HG02973 (cell line): ENCODE measurements around the gene FLT3.
"Not testable (repeated sequence)": the region's sequence is repeated elsewhere in the genome, so short reads cannot be mapped to it uniquely, and the experiment has no call there.

ENCODE experiments used
- ATAC-seq: cut with Tn5 transposase; IDR thresholded peaks from one replicate; pipeline ENCODE4 v1.9.1; 2021; ENCODE audit warnings: moderate library complexity; ENCODE audit not compliant: unreplicated experiment

The FLT3 gene

DNA sequence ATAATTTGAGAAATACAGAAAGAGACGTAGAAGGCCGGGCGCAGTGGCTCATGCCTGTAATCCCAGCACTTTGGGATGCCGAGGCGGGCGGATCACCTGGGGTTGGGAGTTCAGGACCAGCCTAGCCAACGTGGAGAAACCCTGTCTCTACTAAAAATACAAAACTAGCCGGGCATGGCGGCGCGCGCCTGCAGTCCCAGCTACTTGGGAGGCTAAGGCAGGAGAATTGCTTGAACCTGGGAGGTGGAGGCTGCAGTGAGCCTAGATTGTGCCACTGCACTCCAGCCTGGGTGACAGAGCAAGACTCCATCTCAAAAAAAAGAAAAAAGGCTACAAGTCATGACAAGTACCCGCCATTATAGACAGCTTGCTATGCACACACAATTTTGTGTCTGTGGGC lies 95.4 kb downstream of the FLT3 start:
- not testable (repeated sequence) for ATAC-seq

DNA sequence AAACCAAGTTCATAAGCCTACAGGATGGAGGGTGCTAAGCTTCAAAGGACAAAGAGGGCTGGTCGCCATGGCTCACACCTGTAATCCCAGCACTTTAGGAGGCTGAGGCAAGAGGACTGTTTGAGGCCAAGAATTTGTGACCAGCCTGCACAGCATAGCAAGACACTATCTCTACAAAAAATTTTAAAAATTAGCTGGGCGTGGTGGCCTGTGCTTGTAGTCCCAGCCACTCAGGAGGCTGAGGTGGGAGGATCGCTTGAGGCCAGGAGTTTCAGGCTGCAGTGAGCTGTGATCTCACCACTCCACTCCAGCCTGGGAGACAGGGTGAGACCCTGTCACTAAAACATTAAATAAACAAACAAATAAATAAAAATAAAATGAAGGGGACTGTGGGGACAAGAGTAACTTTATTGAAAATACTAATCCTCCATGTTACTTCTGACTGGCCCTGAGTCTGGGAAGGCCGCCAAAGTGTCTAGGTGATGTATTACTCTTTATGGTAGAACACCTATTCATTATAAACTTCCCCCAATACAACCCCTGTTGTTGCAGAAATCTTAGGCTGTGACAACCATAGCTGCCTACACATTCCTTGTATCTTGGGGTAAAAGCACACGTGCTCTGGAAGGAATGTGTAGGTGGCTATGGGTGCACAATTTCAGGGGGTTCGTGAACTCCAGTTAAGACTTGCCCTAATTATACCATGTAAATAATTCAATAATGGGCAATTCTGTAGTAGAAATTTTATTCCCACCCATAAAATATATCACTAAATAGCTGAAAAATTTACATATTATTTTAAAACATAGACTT lies 97.3 kb downstream of the FLT3 start:
- no peak for ATAC-seq

DNA sequence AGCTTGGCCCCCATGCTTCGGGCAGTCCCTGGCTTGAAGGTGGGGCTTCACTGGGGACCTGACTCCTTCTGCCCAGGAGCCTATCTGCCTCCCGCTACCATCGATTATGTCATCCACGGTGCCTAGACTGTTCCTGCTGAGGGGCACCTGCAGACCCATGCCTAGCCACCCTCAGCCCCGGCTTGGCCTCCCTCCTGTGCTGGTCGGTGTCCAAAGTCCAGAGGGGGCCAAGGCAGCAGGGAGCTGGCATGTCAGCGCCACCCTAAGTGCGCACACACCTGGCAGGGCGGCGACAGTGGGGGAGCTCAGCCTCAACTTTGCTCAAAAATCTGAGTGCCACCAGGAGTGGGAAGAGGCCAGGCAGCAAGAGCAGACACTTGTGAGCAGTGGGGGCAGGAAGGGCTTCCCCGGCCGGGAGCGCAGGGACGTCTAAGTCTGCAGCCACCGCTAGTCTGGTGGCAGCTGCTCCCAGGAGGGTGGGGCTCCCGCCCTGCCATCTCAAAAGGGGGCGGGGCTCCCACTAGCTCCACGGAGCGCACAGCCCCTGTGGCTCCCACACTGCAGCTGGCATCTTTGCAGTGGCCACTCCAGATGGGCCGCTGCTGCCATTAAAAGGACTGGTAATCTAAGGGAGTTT lies 98.4 kb downstream of the FLT3 start:
- ATAC-seq, result no peak

DNA sequence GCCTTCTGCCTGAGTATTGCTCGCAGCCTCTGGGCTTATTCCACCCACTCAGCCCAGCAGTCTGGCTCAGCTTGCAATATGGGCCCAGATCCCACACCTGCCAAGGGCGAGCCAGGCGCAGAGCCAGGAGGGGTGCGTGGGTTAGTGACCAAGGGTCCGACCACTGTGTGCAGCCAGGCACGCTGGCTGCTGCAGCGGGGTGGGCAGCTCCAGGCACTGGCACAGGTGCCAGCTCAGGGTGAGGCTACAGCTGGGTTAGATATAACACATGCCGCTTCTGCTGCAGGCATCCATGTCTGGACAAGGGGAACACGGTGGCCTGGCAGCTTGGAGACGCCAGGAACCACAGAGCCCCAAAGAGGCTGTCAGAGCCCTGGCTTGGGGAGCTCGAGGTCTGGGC lies 99.3 kb downstream of the FLT3 start:
- no peak for ATAC-seq

DNA sequence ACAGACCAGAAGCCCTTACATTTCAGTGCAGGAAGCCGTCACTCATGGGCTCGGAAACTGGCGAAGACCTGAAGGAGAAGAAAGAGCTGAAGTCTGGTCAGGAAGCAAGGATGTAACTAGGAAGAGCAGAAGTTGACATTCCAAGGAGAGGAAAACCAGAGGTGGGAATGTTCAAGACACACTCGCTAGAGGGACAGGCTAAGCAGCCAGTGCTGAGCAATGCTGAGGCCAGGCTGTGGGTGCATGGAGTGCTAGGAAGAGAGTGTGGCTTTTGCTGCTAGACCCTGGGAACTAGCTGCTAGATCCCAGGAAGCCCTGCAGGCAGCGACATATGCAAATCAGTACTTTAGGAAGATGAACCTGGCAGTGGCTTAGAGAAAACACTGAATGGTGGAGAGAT lies 99.8 kb downstream of the FLT3 start:
- ATAC-seq, result no peak

DNA sequence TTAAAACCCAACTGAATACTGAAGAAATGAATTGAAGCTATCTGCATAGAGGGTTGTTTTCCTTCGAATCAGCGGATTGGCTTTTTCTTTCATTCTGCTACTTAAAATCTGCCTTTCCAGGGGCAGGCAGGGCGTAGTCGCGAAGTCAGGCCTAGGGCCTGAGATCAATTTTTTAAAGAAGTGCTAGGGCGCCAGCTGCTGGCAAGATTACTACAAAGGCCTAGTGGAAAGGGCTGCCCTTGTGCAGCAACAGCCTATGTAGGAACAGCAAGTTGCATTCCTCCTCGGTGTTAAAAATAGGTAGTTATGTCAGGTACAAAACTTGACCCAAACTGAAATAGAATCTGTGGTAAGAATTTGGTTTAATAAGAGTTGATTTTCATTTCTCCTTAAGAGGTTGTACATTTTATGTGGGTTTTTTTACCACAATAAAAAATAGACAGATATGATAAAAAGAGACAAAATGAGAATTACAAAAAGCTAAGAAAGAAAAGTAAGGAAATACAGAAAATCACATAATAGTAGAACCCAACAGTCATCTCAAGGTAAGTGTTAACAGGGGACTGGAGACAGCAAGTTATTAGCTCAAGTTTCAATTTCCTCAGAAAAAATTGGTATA lies 102.4 kb downstream of the FLT3 start:
- no peak for ATAC-seq

DNA sequence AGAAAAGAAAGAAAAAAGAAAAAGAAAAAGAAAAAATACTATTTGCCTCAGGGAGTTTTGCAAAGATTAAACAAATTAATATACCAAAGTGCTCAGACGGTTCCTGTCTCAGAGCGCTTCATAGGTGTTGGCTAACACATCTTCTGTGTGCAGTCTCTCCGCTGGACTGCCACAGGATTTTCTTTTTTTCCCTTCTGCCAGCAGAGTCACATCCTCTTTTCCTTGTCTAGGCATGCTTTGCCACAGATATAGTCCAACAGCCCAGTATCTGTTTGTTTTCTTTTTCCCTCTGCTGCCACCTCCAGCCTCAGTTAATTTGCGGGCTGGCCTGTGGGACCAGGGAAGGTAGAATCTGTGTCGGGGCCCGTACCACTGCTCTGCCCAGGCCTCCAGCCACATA lies 108.5 kb downstream of the FLT3 start:
- no peak for ATAC-seq

DNA sequence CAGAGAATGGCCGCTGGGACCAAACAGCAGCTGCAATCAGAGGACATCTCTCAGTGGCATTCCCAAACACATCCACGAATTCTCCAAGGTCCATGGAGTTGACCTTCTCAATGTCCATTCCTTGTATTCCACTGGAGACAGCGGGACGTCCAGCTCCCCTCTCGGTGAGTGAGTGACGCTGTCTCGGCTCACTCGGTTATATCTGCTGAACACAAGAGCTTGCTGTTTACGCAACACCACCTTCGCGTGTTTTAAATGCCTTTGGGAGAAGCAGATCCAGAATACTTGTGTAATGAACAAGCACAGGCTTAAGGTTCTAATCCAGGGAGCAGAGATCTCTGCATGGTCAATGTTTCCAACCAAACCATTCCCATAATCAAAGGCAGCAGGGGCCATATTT lies 111.9 kb downstream of the FLT3 start, which contains the start of gene URAD:
URAD (minus strand) TSS at position 174 of the 400 bp plus-strand sequence; CDS start at position 118, 56 bp downstream.
- ATAC-seq, result no peak

DNA sequence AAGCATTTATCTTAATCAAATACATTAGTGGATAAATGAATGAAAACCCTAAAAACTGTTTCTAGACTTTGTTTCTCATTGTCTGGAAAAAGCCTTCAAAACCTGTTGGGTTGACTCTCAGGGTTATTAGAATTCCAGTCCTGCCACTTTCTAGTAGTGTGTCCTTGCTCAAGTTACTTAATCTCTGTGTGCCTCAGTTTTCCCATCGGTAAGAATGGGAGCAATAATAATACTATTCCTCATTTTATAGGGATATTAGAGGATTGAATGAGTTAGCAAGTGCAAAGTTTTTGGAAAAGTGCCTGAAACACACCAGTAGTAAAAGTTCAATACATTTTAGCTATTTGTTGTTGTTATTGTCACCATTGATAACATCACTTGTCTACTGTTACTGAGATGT lies 114.8 kb downstream of the FLT3 start:
- no peak for ATAC-seq

DNA sequence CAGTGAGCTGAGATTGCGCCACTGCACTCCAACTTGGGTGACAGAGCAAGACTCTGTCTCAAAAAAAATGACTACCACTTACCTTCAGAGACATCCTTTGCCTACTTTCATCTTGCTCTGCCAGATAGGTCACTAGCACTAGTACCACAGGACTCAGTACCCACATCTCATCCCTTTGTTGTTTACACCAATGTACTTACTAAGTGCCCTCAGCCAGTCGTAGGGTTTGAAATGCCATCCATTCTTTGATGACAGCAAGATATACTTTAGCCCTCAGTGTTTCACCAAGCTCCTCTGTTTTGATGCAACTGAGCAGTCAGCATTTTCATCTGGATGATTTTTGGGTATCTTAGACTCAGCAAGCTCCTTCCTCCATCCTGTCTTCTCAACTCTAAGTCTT lies 118.0 kb downstream of the FLT3 start:
- no peak for ATAC-seq

DNA sequence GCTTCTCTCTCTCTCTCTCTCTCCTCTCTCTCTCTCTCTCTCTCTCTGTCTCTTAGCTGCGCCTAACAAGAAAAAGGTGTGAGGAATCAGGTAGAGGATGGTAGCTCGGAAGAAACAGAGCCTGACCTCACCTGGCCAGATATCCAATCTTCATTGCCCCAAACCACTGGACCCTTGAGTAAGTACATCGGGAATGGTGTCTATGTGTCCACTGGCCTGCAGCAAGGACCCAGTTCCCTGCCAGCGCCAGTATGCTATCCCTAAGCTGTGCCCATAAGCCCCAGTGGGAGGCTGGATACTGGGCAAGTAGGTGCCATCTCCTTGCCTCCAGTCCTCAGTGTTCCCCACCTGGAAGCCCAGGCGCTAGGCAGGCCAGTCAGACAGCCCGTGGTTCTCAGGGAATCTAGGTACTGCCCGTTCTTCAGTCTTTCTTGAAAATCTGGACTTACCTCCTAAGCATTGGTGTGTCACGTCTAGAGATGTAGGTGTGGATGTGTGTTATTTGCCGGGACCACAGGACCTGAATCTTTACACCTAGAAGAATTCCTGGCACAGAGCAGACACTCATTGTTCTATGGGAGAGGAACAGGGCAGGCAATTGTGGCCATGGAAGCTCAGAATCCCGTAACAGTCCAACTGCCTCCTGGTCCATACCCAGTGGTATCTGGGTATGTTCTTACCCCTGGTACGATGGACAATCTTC lies 119.2 kb downstream of the FLT3 start:
- ATAC-seq, result no peak

DNA sequence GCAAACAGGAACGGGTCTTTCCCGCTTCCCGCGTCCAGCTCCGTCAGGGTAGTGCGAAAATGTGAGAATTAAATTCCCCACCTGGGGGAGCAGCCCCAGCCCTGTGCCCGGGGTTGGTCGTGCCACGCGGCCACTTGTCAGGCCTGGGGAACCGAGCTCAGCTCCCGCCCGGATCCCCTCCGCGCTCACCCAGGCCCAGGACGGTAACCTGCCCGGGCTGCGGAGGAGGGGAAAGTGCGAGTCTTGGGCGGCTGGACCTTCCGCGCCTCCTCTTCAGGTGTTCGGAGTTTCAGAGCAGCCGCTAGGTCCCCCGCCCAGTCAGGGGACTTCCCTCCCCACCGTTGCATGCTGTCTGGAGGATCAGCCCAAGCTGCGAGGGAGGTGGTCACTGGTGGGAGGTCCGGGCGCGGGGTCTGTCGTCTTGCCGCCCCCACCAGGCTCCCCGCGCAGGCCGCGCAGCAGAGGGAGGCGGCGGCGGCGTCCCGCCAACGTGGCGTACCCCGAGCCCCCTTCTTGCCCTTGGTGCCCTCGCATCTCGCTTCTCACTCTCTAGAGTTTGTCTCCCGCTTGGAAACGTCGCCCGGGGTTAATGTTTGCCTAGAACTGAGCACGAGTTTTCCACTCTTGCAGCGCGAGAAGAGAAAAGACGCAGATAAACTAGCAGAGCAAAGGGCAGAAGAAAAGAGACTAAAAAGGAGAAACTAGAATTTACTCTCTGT lies 119.9 kb downstream of the FLT3 start:
- ATAC-seq, result no peak

DNA sequence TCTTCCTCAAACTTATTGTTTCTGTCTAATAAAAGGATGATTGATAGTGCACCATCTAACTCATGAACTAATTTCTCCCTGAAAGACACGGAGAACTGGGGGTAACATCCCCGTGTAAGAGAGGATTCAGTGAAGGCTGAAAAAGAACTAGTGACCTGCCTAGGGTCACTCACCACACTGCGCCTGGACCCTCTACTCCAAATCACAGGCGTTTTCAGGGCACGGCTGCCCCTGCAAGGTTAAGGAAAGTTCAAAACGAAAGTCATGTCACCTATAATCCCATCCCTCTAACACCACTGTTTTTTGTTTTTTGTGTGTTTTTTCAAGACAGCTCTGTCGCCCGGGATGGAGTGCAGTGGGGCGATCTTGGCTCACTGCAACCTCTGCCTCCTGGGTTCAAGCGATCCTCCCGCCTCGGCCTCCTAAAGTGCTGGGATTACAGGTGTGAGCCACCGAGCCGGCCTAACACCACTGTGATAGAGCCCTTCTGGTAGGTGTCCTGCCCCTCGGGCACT lies 120.6 kb downstream of the FLT3 start:
- no peak for ATAC-seq

DNA sequence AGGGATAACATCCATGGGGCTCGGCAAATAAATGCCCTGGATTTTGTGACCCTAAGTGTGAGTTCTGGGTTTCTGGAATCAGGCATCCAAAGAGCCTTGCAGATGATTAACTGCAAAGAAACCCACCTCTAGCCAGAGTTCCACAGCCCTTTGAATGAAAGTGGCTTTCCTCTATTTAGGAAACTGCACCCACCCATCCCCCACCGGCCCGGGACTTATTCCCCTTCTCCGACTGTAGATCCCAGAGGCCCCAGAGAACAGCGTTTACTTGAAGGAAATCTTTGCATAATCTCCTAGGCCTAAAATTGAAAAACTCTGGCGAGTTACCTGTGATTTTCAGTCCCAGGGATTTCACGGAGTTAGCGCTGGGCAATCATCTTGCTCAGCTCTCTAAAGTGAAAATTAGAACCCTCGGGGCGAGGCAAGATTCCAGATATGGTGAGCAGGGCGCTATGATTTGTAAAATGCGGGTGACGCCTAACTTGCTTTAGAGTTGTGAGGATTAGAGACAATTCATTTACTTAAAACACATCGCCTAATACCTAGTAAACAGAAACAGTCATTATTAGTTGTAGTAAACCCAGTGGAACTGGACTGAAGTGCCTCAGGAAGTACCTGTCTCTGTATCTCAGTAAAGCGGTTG lies 121.3 kb downstream of the FLT3 start:
- ATAC-seq, result no peak

DNA sequence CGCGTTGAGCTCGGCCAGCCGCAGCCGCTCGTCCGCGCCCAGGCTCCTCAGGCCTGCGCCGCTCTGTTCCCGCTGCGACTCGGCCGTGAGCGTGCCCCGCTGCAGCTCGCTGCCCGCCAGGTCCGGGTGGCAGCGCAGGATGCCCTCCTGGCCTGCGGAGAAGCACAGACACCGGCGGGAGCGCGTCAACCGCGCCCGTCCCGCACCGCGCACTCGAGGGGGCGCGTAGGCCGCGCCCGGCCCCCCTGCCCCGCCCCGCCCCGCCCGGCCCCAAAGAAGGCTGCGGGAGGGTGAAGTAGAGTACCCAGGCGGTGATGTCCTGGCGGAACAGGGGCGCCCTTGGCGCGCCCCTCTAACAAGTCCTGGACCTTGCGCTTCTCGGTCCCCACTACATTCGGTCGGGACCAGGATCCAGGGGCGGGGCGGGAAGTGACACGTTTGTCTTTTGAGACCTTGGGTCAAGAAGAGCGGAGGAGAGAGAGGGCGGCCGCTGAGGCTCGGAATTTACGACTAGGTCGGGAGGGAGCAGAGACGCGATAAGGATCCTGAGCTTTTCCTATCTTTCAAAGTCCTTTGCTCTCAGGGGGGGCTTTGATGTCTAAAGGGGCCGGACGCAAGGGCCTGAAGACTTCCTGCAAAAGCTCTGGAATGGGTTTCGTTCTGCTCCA lies 121.9 kb downstream of the FLT3 start:
- no peak for ATAC-seq

DNA sequence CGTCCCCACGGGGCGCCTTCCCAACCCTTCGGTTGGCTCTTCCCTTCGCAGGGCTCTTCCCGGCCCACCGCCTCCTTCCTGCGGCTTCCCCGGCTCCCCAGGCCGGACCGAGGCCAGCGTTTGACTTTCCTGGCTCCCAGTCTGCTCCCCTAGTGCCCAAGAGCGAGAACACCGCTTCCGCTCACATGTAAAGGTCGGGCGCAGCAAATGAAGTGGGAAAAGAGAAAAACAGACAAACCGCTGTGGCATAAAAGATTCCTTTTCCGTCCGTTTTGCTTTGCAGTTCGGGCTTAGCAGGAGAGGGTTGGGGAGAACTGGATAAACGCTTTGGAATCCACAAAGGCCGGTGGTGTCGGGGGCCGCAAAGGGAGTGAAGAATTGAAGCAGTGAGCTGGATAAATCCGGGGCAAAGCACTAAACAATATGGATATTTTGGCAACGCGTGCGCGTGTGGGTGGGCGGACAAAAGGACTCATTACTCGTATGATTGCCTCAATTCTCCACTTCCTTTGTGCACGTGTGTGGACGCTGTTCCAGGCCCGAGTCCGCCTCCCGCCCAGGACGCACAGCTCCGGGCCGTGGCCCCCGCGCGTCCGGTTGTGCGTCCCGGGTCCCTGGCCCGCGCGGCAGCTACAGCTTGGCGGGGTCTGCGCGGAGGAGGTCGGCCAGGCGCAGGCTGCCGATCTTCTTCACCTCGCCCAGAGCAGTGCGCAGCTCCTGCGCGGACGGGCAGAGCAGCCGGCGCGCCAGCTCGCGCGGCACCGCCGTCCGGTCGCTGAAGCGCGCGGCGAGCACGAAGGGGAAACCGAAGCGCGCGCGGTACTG lies 122.7 kb downstream of the FLT3 start:
- no peak for ATAC-seq

DNA sequence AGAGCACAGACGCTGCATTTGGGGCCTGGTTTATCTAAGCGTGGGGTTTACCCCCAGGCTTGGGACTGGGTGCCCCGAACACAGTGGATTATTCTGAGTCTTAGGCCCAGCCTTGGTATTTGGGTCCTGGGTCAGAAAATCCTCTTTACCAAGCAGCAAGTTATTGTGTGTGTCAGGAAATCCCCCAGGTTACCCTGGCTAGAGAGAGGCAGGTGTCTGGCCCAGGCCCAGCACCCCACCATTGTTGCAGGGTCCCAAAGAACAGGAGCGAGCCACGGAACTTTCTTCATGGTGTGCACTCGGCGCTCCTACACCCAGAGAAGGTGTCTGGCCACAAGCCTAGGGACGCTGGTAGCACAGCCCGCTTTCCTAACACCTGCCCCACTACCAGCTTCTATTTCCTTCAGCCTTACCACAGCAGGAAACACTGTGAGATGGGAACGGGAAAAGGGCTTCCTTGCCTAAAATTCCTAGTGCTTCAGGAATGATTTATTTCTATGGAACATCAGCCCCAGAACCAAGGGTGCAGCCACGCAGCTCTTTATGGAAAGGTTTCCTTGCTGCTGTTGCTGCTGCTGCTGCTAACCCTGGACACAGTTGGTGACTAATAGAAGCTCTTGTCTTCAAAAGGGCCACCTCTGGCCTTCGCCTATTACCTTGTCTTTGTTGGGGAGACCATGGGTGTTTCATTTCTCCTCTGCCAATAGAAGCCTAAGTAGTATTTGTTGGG lies 123.8 kb downstream of the FLT3 start:
- ATAC-seq, result no peak
